Smooth muscle cell (in vitro differentiated cells): Measurements from ENCODE around the gene IL15RA. TPM values are rescaled to one million over a fixed set of nuclear protein-coding genes. Genes with fewer than 3 reads are reported as not detected.

Experiments used
- DNase-seq: peaks from one replicate; lab custom pipeline; 2025; ENCODE audit not compliant: unreplicated experiment; lab: John Stamatoyannopoulos, UW
- H2AFZ ChIP-seq: fragments of 200-600 bp; sonication (generic); 2 replicates; pipeline ENCODE4 v1.6.0; 2016; ENCODE audit warnings: antibody characterized with exemption, low read depth, mild to moderate bottlenecking
- H3F3A ChIP-seq: fragments of 200-600 bp; sonication (generic); 2 replicates; pipeline ENCODE4 v1.6.0; 2017; ENCODE audit warnings: antibody characterized with exemption, low read depth
- H3K27ac ChIP-seq: fragments of 200-600 bp; sonication (generic); 2 replicates; pipeline ENCODE4 v1.5.1; 2016; ENCODE audit warnings: low read depth, mild to moderate bottlenecking
- H3K27me3 ChIP-seq: fragments of 200-600 bp; sonication (generic); 2 replicates; pipeline ENCODE4 v1.6.1; 2016; ENCODE audit warnings: low read depth, mild to moderate bottlenecking
- H3K36me3 ChIP-seq: fragments of 200-600 bp; sonication (generic); 2 replicates; pipeline ENCODE4 v1.5.1; 2016; ENCODE audit warnings: low read depth
- H3K4me1 ChIP-seq: fragments of 200-600 bp; sonication (generic); 2 replicates; pipeline ENCODE4 v1.5.1; 2016; ENCODE audit warnings: low read depth
- H3K4me2 ChIP-seq: fragments of 200-600 bp; sonication (generic); 2 replicates; pipeline ENCODE4 v1.6.0; 2016; ENCODE audit warnings: mild to moderate bottlenecking
- H3K4me3 ChIP-seq: fragments of 200-600 bp; sonication (generic); 2 replicates; pipeline ENCODE4 v1.5.1; 2016; ENCODE audit warnings: mild to moderate bottlenecking
- H3K79me2 ChIP-seq: fragments of 200-600 bp; sonication (generic); 2 replicates; pipeline ENCODE4 v1.6.0; 2016; ENCODE audit warnings: low read depth, mild to moderate bottlenecking
- H3K9ac ChIP-seq: fragments of 200-600 bp; sonication (generic); 2 replicates; pipeline ENCODE4 v1.6.0; 2016; ENCODE audit warnings: low read depth
- H3K9me3 ChIP-seq: fragments of 200-600 bp; sonication (generic); replicated peaks from 2 replicates; pipeline ENCODE4 v1.5.1; 2016; ENCODE audit warnings: low read depth
- H4K20me1 ChIP-seq: fragments of 200-600 bp; sonication (generic); 2 replicates; pipeline ENCODE4 v1.6.0; 2016; ENCODE audit warnings: low read depth
- WGBS: methylation state at CpG from one replicate; pipeline ENCODE4 v1.1.7; 2016; ENCODE audit warnings: low lambda C conversion rate; 5-methylcytosine and 5-hydroxymethylcytosine counted together
- polyA plus RNA-seq: library from polyadenylated mRNA; unstranded; fragments of >200 nt; fragmentation: Nextera tagmentation; extraction: Ambion mirVana; gene quantifications from 2 replicates; pipeline ENCODE4 v1.2.1, GENCODE V29; 2016
- total RNA-seq: library from RNA; depleted of rRNA; stranded (reverse); fragments of >200 nt; gene quantifications from 2 replicates; pipeline ENCODE4 v1.2.3, GENCODE V29; 2014
- TF ChIP-seq, protein P1 (sequence below): fragments of 200-600 bp; sonication (generic); IDR thresholded peaks from 2 replicates; pipeline ENCODE4 v1.5.1; 2017; ENCODE audit warnings: borderline replicate concordance, mild to moderate bottlenecking, antibody characterized with exemption; ENCODE audit not compliant: insufficient read depth, poor library complexity, severe bottlenecking

Gene IL15RA
- total and polyA plus RNA-seq, 2 experiments from 2014 or later, result 0.23 to 0.54 TPM

DNA sequence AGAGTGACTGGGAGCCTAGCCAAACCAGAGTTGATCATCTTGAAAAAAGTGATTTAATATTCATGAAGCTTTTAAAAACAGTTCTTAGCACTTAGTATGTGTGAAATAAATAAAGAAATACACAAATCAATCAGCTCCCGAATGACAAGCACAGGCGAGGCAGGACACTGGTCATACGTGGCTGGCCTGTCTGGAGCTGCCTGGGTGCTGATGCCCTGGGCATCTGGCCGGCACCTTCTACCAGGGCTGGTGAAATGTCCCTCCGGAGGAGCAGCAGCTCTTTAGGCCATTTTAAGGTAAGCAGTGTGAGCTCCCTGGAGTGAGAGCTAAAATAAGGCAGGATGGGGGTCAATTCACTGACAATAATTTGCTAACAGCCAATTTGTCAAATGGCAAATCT is 23.7 kb downstream of the IL15RA start:
- H4K20me1 ChIP-seq, result no peaks in the 10 kb centered on the region
- no peak overlapping the region for H3K9ac ChIP-seq
- H3F3A ChIP-seq, result no peaks in the 10 kb centered on the region
- no peak overlapping the region for H3K4me2 ChIP-seq
- 82% methylated on average over 5 of the region's 5 CpGs for WGBS
- no peaks in the 10 kb centered on the region for H3K79me2 ChIP-seq
- H3K27me3 ChIP-seq, result no peaks in the 10 kb centered on the region
- H3K4me1 ChIP-seq, result no peaks in the 10 kb centered on the region
- no peaks in the 10 kb centered on the region for H3K9me3 ChIP-seq
- H3K4me3 ChIP-seq, result no peak overlapping the region
- no peak overlapping the region for H2AFZ ChIP-seq
- no peak for DNase-seq
- H3K36me3 ChIP-seq, result no peaks in the 10 kb centered on the region
- H3K27ac ChIP-seq, result no peak overlapping the region
- TF ChIP-seq, protein P1, sequence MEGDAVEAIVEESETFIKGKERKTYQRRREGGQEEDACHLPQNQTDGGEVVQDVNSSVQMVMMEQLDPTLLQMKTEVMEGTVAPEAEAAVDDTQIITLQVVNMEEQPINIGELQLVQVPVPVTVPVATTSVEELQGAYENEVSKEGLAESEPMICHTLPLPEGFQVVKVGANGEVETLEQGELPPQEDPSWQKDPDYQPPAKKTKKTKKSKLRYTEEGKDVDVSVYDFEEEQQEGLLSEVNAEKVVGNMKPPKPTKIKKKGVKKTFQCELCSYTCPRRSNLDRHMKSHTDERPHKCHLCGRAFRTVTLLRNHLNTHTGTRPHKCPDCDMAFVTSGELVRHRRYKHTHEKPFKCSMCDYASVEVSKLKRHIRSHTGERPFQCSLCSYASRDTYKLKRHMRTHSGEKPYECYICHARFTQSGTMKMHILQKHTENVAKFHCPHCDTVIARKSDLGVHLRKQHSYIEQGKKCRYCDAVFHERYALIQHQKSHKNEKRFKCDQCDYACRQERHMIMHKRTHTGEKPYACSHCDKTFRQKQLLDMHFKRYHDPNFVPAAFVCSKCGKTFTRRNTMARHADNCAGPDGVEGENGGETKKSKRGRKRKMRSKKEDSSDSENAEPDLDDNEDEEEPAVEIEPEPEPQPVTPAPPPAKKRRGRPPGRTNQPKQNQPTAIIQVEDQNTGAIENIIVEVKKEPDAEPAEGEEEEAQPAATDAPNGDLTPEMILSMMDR, result no peak

DNA sequence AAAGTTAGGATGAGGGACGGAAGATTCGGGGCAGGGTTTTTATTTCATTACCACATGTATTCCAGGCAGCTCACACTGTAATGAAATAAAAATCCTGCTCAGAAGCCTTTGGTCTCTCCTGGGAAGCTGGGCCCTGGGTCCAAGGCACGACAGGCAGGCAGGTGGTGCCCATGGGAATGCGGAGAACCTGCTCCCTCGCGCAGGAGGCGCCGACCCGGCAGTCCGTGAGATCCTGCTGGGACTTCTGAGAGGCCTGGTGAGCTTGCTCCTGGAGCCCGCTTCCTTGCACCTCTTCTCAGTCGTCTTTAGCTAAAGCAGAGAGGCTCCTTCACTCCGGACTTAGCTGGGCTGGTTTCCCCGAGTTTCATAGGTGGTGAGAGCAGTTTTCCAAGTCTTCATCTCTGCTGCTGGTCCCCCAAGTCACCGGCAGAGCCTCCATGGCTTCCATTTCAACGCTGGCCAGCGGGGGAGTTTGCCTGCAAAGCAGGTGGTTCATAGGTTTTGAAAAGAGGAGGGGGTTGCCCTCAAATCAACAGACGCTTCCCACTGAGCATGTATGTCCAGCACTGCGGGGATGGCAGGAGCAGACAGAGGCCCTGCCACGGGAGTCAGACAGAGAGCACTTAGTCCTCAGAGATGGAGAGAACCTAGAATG is 24.5 kb downstream of the IL15RA start:
- H3K4me2 ChIP-seq, result no peak overlapping the region
- H3K9ac ChIP-seq, result no peak overlapping the region
- H3K27ac ChIP-seq, result no peak overlapping the region
- no peaks in the 10 kb centered on the region for H3F3A ChIP-seq
- WGBS, result 87% methylated on average over 20 of the region's 20 CpGs
- no peak overlapping the region for H2AFZ ChIP-seq
- H4K20me1 ChIP-seq, result no peaks in the 10 kb centered on the region
- H3K4me1 ChIP-seq, result no peaks in the 10 kb centered on the region
- no peaks in the 10 kb centered on the region for H3K36me3 ChIP-seq
- no peaks in the 10 kb centered on the region for H3K27me3 ChIP-seq
- TF ChIP-seq, protein P1, result no peak
- H3K4me3 ChIP-seq, result no peak overlapping the region
- H3K9me3 ChIP-seq, result no peaks in the 10 kb centered on the region
- no peak for DNase-seq
- no peaks in the 10 kb centered on the region for H3K79me2 ChIP-seq

DNA sequence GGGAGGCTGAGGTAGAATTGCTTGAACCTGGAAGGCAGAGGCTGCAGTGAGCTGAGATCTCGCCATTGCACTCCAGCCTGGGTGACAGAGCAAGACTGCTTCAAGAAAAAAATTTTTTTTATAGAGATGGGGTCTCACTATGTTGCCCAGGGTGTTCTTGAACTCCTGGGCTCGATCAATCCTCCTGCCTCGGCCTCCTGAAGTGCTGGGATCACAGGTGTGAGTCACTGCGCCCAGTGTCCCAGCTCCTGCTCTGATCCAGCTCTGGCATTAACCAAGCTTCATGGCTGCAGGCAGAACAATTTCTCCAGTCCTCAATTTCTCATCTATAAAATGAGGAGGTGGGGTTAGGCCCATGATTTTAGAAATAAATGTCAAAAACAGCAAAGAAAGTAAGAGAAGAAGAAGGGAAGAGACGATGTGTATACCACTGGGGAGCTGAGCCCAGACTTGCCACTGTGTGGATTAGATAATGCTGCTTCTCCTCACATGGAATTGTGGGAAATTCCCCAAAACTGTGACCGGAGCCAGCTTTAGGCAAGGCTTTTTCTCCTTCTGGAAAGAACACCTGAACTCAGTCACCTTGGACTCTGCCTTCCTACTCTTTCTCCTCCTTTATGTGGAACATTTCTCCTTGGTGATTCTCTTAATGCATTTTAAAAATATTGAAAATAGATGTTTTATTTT is 25.5 kb downstream of the IL15RA start:
- H3K27ac ChIP-seq, result no peak overlapping the region
- TF ChIP-seq, protein P1, result no peak
- 93% methylated on average over 6 of the region's 6 CpGs for WGBS

More for the DNA sequence above, 25.5 kb downstream of the IL15RA start:
- Histone ChIP-seq H3K9me3 (no peaks in the 10 kb centered on the region), H3K27me3 (no peaks in the 10 kb centered on the region), H2AFZ (no peak overlapping the region), H4K20me1 (no peaks in the 10 kb centered on the region), H3K9ac (no peak overlapping the region), H3K4me1 (no peaks in the 10 kb centered on the region), H3F3A (no peaks in the 10 kb centered on the region), H3K4me3 (no peak overlapping the region), H3K79me2 (no peaks in the 10 kb centered on the region), H3K36me3 (no peaks in the 10 kb centered on the region), H3K4me2 (no peak overlapping the region)
- DNase-seq, result no peak
